Inferior parietal cortex (tissue), 1 donor: ENCODE results near the gene PDE4B.
"Not testable (repeated sequence)": the region's sequence is repeated elsewhere in the genome, so short reads cannot be mapped to it uniquely, and the experiment has no call there.

Experiments
- DNase-seq: peaks from one replicate; pipeline ENCODE4 v3.0.0-alpha.2; 2016; ENCODE audit errors: extremely low spot score

The PDE4B gene

DNA sequence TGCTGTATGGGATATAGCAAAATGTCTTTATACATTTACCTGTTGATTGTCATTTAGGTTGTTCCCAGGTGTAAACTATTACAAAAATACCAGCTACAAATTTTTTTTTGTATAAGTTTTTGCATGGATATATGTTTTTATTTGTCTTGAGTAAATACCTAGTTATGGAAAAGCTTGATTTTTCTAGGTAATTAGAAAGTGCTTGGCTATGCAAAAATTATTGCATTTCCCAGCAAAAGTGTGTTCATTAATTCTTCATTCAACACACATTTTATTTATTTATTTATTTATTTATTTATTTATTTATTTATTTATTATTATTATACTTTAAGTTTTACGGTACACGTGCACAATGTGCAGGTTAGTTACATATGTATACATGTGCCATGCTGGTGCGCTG lies 22.1 kb downstream of the PDE4B start:
- DNase-seq: no peak

DNA sequence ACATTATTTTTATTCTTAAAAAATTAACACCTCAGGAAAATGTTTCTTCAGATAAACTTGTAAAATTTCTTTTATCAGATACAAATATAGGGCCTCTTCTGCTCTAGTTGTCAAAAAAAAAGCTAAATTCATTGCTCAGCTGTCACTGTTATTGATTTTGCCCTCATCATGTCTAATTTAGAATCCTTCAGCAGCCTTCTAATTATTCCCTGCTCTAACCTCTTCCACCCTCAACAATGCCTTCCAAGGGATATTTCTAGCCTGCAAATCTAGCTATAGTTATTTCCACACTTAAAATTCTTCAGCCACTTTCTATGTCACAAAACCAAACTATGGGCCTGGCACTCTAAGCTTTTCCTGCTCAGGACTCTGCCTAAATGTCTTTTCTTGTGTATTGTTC lies 25.2 kb downstream of the PDE4B start:
- DNase-seq: no peak

DNA sequence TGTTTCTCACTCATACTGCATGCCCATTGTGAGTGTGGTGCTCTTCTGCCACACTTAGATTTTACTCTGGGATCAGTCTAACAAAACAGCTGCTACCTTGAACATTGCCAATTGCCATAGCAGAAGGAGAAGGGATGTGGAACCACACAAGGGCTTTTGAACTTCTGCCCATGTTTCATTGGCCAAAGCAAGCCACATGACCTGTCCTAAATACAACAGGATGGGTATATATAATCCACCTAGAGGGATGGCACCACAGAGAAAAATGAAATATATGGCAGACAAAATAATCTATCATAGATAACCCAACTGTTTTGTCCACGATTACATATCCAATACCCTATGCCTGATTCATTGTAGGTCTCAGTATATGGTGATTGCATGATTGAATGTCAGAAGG lies 26.3 kb downstream of the PDE4B start:
- DNase-seq: no peak

DNA sequence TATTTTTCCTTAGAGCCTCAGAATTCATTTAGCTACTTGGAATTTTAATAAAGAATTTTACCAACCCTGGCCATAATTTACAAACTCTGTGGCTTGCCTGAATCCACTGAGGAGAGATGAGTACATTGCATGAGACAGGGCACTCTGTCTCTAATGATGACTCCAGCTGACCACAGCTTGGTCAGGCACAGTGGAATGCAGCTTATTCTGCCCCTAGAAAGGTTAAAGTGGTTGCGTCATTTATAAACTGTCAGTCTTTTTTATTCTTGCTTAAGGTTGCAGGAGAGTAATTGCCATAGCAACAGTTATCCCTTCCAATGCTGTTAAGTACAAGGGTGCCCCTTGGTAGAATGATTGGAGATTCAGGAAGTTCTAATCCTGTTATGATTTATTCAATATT lies 28.3 kb downstream of the PDE4B start:
- no peak for DNase-seq

DNA sequence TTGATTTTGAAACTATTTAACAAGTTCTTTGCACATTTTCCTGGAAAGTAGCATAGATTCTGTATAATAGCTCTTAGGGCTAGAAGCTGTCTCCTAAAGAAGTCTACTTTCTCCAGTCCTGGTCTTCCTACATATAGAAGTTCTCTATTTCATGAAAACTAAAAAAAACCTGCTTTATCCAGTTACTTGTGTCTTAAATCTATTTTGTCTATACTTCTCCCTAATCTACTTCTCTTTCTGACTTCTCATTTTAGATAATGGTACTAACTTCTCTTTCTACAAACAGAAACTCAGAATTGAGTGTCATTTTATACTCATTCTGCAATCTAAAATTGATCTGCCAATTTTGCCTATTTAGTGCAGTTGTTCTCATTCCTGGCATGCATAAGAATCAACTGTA lies 28.7 kb downstream of the PDE4B start:
- DNase-seq: no peak

DNA sequence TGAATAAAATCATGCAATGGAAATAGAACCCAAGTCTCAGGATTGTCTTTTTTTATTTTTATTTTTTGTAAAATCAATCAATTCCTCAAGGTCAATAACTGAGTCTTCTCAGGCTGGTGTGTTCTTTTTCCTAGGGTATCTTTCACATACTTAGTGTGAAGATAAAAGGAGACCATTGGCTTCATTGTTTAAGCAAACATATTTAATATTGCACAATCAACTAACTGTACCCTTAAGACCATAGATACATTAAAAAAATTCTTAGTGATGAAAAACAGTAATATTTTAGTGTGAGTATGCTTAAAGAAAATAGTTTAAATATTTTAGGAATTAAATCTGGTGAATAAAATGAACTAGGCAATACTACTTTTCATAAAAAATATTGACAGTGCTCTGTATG lies 31.4 kb downstream of the PDE4B start:
- DNase-seq: no peak

DNA sequence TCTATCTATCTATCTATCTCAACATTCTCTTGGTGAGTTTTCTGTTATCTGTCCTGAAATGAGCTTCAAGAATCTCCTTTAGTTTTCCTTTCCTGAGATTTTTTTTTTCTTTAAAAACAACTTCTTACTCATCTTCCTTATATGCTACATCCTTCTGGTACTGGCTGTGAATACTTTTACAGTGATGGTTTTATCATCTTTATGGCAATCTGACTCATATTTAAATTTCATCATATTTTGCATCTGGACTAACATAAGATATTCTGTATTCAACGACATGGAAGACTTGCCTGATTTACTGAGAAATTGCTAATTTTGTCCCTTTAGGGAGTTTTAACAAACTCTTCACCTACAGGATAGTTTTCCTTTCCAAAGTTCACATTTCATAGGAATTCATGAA lies 33.0 kb downstream of the PDE4B start:
- DNase-seq: no peak

DNA sequence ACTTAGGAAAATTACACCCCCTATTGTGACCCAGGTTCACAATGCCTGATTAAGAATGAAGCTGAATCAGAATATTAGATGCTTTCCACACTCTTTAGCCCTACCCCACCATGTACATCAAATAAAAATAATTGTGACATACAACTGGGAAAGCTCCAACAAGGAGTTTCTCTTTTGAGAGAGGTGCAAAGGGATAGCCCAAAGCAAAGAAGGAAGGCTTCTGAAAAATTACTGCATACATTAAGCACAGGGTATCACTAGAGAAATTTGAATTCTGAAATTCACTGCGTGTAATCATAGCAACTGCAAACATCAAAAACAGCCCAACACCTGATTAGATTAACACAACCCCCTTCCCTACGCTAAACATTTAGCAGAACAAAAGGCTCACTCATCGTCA lies 34.1 kb downstream of the PDE4B start:
- DNase-seq: no peak

DNA sequence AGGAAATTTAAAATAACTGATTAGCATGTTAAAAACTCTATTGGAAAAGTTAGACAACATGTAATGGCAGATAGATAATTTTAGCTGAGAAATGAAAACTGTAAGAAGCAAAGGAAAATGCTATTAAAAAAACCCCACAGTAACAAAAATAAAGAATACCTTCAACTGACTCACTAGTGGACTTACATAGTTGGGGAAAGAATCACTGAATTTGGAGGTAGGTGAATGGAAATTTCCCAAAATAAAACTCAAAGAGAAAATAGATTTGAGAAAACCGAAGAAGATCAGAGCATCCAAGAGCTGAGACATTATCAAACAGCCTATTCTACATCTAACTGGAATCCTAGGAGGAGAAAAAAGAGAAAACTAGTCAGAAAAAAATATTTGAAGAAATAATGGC lies 34.7 kb downstream of the PDE4B start:
- no peak for DNase-seq

DNA sequence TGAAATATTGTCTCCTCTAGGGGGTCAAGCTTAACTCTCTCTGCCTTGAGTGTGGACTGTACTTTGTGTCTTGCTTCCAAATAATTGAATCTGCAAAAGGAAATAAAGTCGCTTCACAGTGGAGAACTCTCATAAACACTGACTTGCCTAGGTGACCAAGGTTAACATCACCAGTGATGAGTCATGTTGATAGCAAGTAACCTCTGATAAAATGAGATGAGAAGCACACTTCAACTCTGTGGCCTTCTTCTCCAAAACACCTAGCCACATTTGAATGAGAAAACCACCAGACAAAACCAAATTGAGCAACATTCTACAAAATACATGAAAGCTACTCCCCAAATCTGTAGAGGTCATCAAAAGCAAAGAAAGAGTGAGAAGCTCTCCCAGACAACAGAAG lies 37.6 kb downstream of the PDE4B start:
- DNase-seq: no peak

DNA sequence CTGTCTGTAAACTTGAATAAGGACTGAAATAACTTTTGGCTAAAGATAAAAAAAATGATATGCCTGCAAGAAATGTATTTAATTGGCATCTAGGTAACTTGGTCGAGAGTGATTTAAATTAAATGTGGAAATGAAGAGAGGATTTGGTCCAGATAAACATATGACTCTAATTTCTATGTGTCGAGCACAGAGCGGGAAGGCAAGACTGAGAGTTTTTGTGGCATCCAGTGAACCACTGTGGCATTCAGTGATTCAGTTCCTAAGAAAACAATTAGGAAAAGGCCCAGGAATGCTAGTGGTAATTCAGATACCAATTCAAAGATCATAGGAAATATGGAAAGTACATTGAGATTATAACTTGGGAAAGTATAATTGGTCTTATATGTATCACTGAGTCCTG lies 39.6 kb downstream of the PDE4B start:
- DNase-seq: no peak

DNA sequence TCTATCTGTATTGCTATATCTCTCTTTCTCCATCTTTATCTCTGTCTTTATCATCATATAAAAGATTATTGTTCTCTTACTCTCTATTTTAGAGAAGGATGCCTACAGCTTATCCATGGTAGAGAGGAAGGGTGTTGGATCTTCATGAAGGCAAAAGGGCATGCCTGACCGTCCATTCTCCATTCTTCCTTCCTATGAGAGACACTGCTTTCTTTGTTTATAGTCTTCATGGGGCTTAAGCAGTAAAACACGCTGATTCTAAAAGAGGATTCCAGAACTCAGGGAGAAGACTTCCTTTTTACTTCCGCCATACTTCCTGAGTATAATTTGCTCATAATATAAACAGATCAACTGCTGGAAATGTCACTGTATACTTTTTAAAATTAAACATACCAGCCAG lies 44.0 kb downstream of the PDE4B start:
- no peak for DNase-seq

DNA sequence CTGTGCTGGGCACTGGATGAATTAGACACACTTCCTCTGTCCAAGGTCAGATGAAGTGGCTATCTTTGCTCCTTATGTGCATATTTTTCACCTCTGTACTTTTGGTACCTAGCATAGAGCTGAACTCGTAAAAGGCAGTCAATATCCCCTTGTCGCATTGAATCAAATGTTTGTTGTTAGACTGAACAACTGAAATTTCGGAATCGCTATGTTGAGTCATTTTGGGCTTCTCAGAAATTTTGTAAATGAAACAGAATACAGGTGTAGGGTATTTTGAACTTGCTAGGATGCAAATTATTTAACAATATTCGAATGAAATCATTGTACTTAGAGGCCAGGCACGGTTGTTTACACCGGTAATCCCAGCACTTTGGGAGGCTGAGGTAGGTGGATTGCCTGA lies 48.0 kb downstream of the PDE4B start:
- no peak for DNase-seq

DNA sequence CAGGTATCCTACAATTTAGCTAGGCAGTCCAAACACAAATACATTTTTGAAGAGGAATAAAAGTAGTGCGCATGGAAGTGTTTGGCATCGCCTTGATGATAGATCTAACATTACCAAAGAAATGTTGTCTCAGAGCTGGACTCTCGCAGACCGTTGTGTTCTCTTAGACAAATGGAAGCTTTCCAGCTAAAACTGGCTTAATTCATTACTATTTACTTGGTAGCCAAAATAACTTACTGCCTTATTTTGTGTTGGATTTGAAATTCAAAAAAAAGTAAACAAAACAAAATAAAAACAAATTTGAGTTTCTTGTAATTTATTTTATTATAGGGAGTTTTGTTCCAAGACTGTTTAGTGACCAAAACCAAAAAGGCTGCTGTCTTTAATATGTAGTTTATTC lies 51.6 kb downstream of the PDE4B start:
- no peak for DNase-seq

DNA sequence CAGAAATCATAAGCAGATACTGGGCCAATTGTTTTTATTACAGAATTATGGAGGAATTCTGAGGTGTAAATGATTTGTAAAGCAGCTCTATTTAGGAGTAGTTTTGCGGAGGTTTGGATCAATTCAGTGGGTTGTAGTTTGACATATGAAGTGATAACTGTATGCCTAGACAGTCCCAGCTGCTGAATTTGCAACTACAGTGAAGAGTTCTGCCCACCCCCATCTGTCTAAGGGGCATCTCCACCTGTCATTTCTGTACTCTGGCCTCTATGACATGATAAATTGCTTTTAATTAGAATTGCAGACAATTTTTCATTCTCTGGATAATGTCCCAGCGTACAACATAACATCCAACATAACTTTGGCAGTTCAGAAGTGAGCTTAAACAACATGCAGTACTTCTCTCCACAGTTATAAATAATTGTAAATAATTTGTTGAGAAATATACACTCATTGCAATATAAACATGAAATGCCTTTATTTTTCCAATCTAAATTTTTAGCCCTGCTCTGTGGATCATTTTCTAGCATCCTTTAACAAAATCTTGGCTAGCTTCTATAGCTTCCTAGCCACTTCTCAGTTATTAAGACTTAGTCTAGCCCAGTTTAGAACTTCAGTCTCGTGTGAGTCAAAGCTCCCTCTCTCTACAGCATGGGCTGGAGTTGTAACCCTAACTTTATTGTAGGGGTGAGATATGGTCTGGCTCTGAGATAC lies 52.3 kb downstream of the PDE4B start:
- no peak for DNase-seq

DNA sequence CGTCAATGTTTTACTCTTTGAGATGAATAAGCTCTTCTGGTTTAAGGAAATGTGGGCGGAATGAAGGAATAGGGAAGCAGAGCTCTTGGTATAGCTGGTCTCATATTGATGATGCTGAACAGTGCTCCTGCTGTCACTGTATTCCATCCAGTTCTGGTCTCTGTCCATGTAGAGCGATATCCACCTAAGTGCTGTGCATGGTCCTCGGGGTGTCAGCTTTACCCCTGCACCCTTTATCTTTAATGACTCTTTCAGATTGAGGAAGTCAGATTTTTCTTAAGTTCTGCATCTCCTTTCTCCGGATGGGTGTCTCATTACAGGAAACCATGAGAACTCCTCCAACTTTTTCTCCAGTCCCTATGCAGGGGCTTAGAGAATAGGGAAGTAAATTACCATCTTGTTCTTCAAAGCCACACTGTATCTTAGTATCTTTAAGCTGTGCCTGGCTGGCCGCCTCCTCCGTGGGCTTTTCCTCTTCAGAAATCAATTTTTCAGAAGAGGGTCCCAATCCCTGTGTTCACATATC lies 52.9 kb downstream of the PDE4B start:
- no peak for DNase-seq

DNA sequence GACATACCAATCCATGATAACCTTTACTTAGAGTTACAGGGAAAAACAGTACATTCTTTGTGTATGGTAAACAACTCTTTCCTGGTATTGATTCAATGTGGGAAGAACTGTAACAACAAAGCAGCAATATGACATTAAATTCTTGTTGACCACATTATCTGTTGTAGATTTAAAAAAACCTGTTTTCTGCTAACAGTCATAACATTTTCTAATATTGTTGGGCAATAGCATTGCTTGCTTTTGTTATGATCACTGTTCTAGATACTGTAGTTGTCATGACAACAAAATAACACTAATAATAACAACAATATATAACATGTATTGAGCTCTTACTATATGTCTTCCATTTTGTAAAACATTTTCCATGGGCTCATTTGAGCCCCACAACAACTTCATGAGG lies 54.2 kb downstream of the PDE4B start:
- no peak for DNase-seq

DNA sequence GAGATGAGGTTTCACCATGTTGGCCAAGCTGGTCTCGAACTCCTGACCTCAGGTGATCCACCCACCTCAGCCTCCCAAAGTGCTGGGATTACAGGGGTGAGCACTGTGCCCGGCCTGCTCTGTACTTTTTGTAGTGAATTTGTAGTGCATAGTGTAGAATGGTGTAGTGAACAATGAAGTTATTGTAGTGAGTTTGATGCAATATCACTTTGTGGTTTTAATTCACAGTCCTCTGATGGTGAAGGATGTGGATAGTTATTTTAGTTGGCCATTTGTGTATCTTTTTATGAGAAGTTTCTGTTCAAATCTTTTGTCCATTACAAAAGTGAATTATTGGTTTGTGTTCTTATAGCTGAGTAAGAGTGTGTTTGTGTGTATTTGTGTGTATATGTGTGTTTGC lies 57.6 kb downstream of the PDE4B start:
- DNase-seq: no peak

DNA sequence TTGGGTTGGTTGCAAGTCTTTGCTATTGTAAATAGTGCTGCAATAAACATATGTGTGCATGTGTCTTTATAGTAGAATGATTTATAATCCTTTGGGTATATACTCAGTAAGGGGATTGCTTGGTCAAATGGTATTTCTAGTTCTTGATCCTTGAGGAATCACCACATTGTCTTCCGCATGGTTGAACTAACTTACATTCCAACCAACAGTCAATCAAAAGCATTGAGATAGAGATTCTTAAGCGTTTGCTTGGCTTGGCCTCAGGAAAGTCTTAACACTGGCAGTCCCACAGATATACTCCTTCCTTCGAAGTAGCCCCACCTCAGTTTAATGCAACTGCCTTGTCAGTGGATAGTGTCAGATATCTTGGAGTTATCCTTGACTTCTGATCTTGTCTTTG lies 63.9 kb downstream of the PDE4B start:
- not testable (repeated sequence) for DNase-seq

DNA sequence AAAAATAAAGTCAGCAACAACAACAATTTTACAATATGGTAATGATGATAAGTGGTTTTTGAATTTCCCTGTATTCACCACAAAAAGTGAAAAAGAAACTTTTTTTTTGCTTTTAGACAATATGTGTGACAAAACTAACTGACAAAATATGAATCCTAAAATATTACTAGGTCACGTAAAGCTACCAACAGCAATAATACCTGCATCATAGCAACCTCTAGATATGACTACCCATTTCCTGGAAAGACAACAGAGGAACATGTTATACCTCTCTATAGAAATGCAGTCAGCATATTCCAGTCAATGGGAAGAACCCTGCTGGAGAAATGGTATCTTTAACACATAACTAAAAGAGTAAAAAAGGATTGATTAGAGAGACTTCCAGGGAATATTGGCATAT lies 73.7 kb downstream of the PDE4B start:
- no peak for DNase-seq

DNA sequence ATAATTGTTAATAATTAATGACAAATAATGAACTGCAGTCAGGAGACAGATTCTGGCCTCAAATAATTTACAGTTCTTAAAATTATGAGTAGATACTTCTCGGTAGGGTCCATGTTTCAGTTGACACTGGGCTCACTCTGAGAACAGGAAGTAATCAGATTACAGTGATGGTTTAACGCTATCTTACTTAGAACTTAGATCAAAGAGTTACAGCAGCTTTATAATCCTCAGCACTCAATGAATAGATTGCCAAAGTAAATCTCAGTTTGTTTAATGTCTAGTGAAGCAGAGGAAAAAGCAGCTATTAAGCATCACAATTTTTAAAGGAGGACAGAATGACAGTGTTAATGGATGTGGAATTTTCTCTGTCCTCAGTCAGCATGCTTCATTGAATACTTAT lies 79.6 kb downstream of the PDE4B start:
- no peak for DNase-seq

DNA sequence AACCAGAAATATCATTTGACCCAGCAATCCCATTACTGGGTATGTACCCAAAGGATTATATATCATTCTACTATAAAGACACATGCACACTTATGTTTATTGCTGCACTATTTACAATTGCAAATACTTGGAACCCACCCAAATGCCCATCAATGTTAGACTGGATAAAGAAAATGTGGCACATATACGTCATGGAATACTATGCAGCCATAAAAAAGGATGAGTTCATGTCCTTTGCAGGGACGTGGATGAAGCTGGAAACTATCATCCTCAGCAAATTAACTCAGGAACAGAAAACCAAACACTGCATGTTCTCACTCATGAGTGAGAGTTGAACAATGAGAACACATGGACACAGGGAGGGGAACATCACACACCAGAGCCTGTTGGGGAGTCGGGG lies 85.6 kb downstream of the PDE4B start:
- DNase-seq: not testable (repeated sequence)

DNA sequence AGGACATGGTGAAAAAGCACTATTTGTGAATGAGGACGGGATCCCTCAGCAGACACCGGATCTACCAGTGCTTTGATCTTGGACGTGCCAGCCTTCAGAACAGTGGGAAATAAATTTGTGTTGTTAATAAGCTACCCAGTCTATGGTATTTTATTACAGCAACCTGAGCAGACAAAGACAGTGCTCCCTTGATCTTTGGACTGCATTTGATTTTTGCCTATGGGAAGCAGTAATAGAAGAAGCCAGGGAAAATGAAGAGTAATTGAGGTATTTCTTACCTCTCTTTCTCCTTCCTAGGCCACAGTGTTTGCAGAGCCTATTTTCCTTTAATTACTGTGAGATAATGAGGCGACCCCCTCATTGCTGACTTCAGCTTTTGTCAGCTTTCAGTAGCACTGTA lies 87.9 kb downstream of the PDE4B start:
- DNase-seq: no peak

DNA sequence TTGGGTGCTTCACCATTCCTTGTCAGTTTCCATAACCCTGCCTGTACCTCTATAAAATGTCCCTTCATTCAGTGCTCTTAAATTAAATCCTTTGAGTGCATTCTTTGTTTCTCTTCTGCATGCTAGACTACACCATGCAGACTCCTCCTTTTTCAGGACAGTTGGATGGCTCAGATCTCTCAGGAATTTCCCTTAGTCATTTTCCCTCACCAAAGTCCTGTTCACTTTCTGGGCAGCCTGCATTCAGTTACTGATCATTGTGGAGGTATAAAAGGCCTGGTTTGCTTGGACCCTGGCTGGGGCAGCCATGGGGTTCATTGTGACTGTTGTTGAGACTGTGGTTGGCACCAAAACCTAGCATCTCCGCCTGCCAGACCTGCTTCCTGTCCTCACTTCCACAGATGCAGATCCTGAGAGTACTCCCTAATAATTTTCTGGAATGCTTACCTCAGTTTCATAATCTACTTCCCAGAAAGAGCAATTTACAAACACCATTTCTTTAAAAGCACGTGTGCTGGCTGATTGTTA lies 88.4 kb downstream of the PDE4B start:
- DNase-seq: no peak
